PC-3 (cell line): ENCODE measurements around the gene GPS1.

Experiments
- CTCF ChIP-seq: fragments of 300-600 bp; sonication (generic); conservative IDR thresholded peaks from 2 replicates; pipeline ENCODE4 v1.5.1; 2017; ENCODE audit warnings: antibody characterized with exemption, low read depth, mild to moderate bottlenecking, low read length
- EZH2 ChIP-seq: fragments of 300-600 bp; sonication (generic); IDR thresholded peaks from one replicate; pipeline ENCODE4 v1.6.1; 2017; ENCODE audit warnings: antibody characterized with exemption, mild to moderate bottlenecking, low read length; ENCODE audit not compliant: unreplicated experiment

- TF ChIP-seq CTCF = no peak
- TF ChIP-seq EZH2 = no peak
These were observed 2.6 kb upstream of the GPS1 start for GRCh38 chr17:82049106-82049505.
